GM12873 (cell line): Measurements from ENCODE around the gene SORT1.

Experiments used
- CTCF ChIP-seq: IDR thresholded peaks from 2 replicates; pipeline ENCODE4 v1.5.1; 2012; ENCODE audit warnings: low read depth, mild to moderate bottlenecking, moderate library complexity, low read length, control low read depth; ENCODE audit not compliant: insufficient read depth; ENCODE audit errors: missing control alignments

Gene SORT1

GRCh38 chr1:109312246-109312645 is 85.5 kb downstream of the SORT1 start:
- no peak for TF ChIP-seq CTCF

GRCh38 chr1:109309347-109309746 is 88.4 kb downstream of the SORT1 start:
- no peak for TF ChIP-seq CTCF

- no peak for TF ChIP-seq CTCF
Measured at GRCh38 chr1:109307274-109308021, 90.3 kb downstream of the SORT1 start.

GRCh38 chr1:109306832-109307273 is 90.9 kb downstream of the SORT1 start, which contains the start of gene MYBPHL:
TSS of gene MYBPHL (minus strand) at chr1:109307011. CDS start at chr1:109306991, 20 bp downstream.
- TF ChIP-seq CTCF: no peak

GRCh38 chr1:109304226-109304920 is 93.3 kb downstream of the SORT1 start:
- TF ChIP-seq CTCF: no peak

GRCh38 chr1:109301874-109302273 is 95.8 kb downstream of the SORT1 start:
- no peak for TF ChIP-seq CTCF

- no peak for TF ChIP-seq CTCF
Measured at GRCh38 chr1:109300650-109301151, 97.0 kb downstream of the SORT1 start.
